Calu3 (cell line): Measurements from ENCODE around the gene FXYD4. TPM values are rescaled to one million over a fixed set of nuclear protein-coding genes. Genes with fewer than 3 reads are reported as not detected.
A peak's percentile ranks its signal among the peaks of the same experiment; 100 is the strongest.
"Not testable (repeated sequence)": the region's sequence is repeated elsewhere in the genome, so short reads cannot be mapped to it uniquely, and the experiment has no call there.

Experiments used
- BruUV-seq: library from RNA; stranded (reverse); fragments of 400-500 nt; replicated peaks from 2 replicates; lab custom pipeline; 2021; lab: Mats Ljungman, UMichigan
- CTCF ChIA-PET: fragments of 300-600 bp; sonication (Branson Sonifier 250); formaldehyde crosslinking; loops from one replicate; lab custom pipeline; 2022; ENCODE audit warnings: antibody characterized with exemption; lab: Charles Lee
- DNase-seq: peaks from one replicate; pipeline ENCODE4 v3.0.0; 2022
- H3K27ac Mint-ChIP-seq: one replicate; pipeline ENCODE4 v1.8.0; 2022; ENCODE audit warnings: mixed read lengths; ENCODE audit not compliant: unreplicated experiment
- H3K27me3 Mint-ChIP-seq: one replicate; pipeline ENCODE4 v1.8.0; 2022; ENCODE audit warnings: mixed read lengths; ENCODE audit not compliant: unreplicated experiment
- H3K36me3 Mint-ChIP-seq: one replicate; pipeline ENCODE4 v1.8.0; 2022; ENCODE audit warnings: mild to moderate bottlenecking, moderate library complexity, mixed read lengths; ENCODE audit not compliant: insufficient read depth, unreplicated experiment
- H3K4me1 Mint-ChIP-seq: one replicate; pipeline ENCODE4 v1.8.0; 2022; ENCODE audit warnings: mild to moderate bottlenecking, low read depth, mixed read lengths; ENCODE audit not compliant: unreplicated experiment
- H3K4me3 Mint-ChIP-seq: one replicate; pipeline ENCODE4 v1.8.0; 2022; ENCODE audit warnings: mild to moderate bottlenecking, low read depth, moderate library complexity, mixed read lengths; ENCODE audit not compliant: unreplicated experiment
- H3K9me3 Mint-ChIP-seq: one replicate; pipeline ENCODE4 v1.8.0; 2022; ENCODE audit warnings: low read depth, mixed read lengths; ENCODE audit not compliant: unreplicated experiment
- CTCF ChIP-seq: fragments of 200-600 bp; IDR thresholded peaks from one replicate; pipeline ENCODE4 v1.8.0; 2022; ENCODE audit warnings: antibody characterized with exemption; ENCODE audit not compliant: unreplicated experiment
- intact Hi-C: fragments of 100-400 bp; cut with micrococcal nuclease; formaldehyde crosslinking; loops from one replicate; pipeline ENCODE4 v1.10.0; 2022; ENCODE audit not compliant: unreplicated experiment
- total RNA-seq: library from RNA; stranded (reverse); gene quantifications from 2 replicates; pipeline ENCODE4 v1.2.3, GENCODE V29; 2022

The FXYD4 gene
- total RNA-seq, 1 experiment from 2014 or later, result not detected

- BruUV-seq, result no TSS peak
- peaks cover 33% of the 10 kb centered on the region for H3K4me1 Mint-ChIP-seq
- intact Hi-C loops, result no loop called here
- H3K9me3 Mint-ChIP-seq, result no peaks in the 10 kb centered on the region
- H3K27ac Mint-ChIP-seq, result no peak overlapping the region
- DNase-seq, result no peak
- H3K27me3 Mint-ChIP-seq, result no peaks in the 10 kb centered on the region
- no peak for TF ChIP-seq CTCF
- H3K4me3 Mint-ChIP-seq, result no peak overlapping the region
- CTCF ChIA-PET, result no interaction called here
- H3K36me3 Mint-ChIP-seq, result peaks cover 11% of the 10 kb centered on the region
Observed at GRCh38 chr10:43333653-43334052, 37.8 kb upstream of the FXYD4 start.

- Mint-ChIP-seq H3K4me3 (no peak overlapping the region), H3K36me3 (peaks cover 26% of the 10 kb centered on the region), H3K4me1 (peaks cover 49% of the 10 kb centered on the region), H3K9me3 (no peaks in the 10 kb centered on the region), H3K27ac (peak overlapping the region; percentile 95), H3K27me3 (no peaks in the 10 kb centered on the region)
- no peak for TF ChIP-seq CTCF
- intact Hi-C loops, result no loop called here
- CTCF ChIA-PET, result interaction anchor here (1.6 kb wide), 1 partner anchor 11 kb away, joined by 4 read pairs; no protein-coding TSS in a partner anchor
- no peak for DNase-seq
- no TSS peak for BruUV-seq
Observed at GRCh38 chr10:43336061-43336460, 35.4 kb upstream of the FXYD4 start.

GRCh38 chr10:43336641-43337318, 34.7 kb upstream of the FXYD4 start:
- peak; percentile 49 for DNase-seq
- Mint-ChIP-seq H3K27ac (peak overlapping the region; percentile 95), H3K36me3 (peaks cover 26% of the 10 kb centered on the region), H3K9me3 (no peaks in the 10 kb centered on the region), H3K27me3 (no peaks in the 10 kb centered on the region), H3K4me3 (peak overlapping the region; percentile 23), H3K4me1 (peaks cover 55% of the 10 kb centered on the region)
- TF ChIP-seq CTCF, result no peak
- intact Hi-C loops, result no loop called here
- CTCF ChIA-PET, result interaction anchor here (0.8 to 1.6 kb wide), 2 partner anchors 12 to 106 kb away, joined by 4 read pairs; no protein-coding TSS in a partner anchor
- BruUV-seq, result no TSS peak

GRCh38 chr10:43337536-43337935, 33.9 kb upstream of the FXYD4 start:
- CTCF ChIA-PET, result interaction anchor here (0.8 to 1.6 kb wide), 2 partner anchors 13 to 105 kb away, joined by 4 read pairs; no protein-coding TSS in a partner anchor

GRCh38 chr10:43338117-43338516, 33.3 kb upstream of the FXYD4 start:
- Mint-ChIP-seq H3K4me3 (peak overlapping the region; percentile 32), H3K9me3 (no peaks in the 10 kb centered on the region), H3K36me3 (peaks cover 26% of the 10 kb centered on the region), H3K4me1 (peaks cover 55% of the 10 kb centered on the region), H3K27ac (peak overlapping the region; percentile 83), H3K27me3 (no peaks in the 10 kb centered on the region)
- intact Hi-C loops, result no loop called here
- TF ChIP-seq CTCF, result no peak
- BruUV-seq, result no TSS peak
- CTCF ChIA-PET, result no interaction called here
- no peak for DNase-seq

More at GRCh38 chr10:43337536-43337935, 33.9 kb upstream of the FXYD4 start:
- Mint-ChIP-seq H3K36me3 (peaks cover 26% of the 10 kb centered on the region), H3K4me3 (peak overlapping the region; percentile 32), H3K27ac (peak overlapping the region; percentile 83), H3K4me1 (peaks cover 55% of the 10 kb centered on the region)
- BruUV-seq, H3K27me3 Mint-ChIP-seq, DNase-seq, intact Hi-C loops, H3K9me3 Mint-ChIP-seq: not testable (repeated sequence)
